ENCODE results near the gene HBG1. TPM values are rescaled to one million over a fixed set of nuclear protein-coding genes. Genes with fewer than 3 reads are reported as not detected.

Gene HBG1
- total and polyA plus RNA-seq, 2 donors (not counting 1 experiment from before 2014, with no cell fraction given), result not detected

DNA sequence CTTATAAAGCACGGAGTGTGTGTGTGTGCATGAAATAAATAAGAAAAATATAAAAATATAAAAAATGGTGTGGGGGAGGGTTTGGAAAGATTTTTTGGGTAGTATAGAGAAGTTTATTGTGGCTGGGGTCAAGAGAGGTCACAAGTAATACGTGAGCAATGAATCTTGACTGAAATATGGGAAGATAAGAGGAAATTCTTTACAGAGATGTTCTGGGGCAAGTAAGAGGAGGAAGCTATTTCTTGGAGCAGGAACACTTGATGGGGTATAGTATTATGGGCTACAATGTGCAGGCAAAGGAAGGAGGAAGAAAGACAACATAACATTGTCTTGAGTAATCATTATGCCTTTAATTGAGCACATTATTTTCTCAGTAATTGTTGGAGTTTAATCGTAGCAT, 17.5 kb downstream of the HBG1 start:
- DNase-seq (no peak), ATAC-seq (ENCODE audit: low read depth) (no peak)
- intact Hi-C loops (cut with micrococcal nuclease), result no loop called here
- no peak overlapping the region for H3K4me2 ChIP-seq (replicated peaks; ENCODE audit: low read depth, low read length, poor library complexity, severe bottlenecking)
- WGBS (ENCODE audit: insufficient coverage), result 71% methylated on average over 3 of the region's 3 CpGs
- H3K36me3 ChIP-seq (replicated peaks in 1 of 2; ENCODE audit: control extremely low read depth in 1 of 2, control insufficient read depth in 1 of 2, extremely low read depth in 1 of 2, insufficient read depth in 2 of 2, low read length in 1 of 2), result no peaks in the 10 kb centered on the region
- no peak overlapping the region for H3K27ac ChIP-seq (ENCODE audit: low read length in 2 of 2)
- H3K9me3 ChIP-seq (ENCODE audit: control extremely low read depth in 1 of 3, control insufficient read depth in 2 of 3, insufficient read depth in 1 of 3, low read length in 2 of 3), result no peaks in the 10 kb centered on the region
- ChIA-PET CTCF (no interaction called here), POLR2A (no interaction called here)
- H3K27me3 ChIP-seq (replicated peaks in 1 of 4; ENCODE audit: control extremely low read depth in 1 of 4, control insufficient read depth in 3 of 4, insufficient read depth in 4 of 4, low read length in 3 of 4), result no peaks in the 10 kb centered on the region
- Mint-ChIP-seq H3K4me3 (no peak overlapping the region), H3K27me3 (peaks cover 8% of the 10 kb centered on the region), H3K4me1 (peaks cover 6% of the 10 kb centered on the region), H3K27ac (no peak overlapping the region), H3K9me3 (ENCODE audit: insufficient read depth) (no peaks in the 10 kb centered on the region)
- H2AFZ ChIP-seq (ENCODE audit: insufficient read depth, low read depth, low read length, poor library complexity, severe bottlenecking), result no peak overlapping the region
- no peak overlapping the region for H3K4me3 ChIP-seq (ENCODE audit: control extremely low read depth in 1 of 5, extremely low read depth in 1 of 5, insufficient read depth in 1 of 5, low read depth in 2 of 5, low read length in 4 of 5)
- TF ChIP-seq, protein P1, sequence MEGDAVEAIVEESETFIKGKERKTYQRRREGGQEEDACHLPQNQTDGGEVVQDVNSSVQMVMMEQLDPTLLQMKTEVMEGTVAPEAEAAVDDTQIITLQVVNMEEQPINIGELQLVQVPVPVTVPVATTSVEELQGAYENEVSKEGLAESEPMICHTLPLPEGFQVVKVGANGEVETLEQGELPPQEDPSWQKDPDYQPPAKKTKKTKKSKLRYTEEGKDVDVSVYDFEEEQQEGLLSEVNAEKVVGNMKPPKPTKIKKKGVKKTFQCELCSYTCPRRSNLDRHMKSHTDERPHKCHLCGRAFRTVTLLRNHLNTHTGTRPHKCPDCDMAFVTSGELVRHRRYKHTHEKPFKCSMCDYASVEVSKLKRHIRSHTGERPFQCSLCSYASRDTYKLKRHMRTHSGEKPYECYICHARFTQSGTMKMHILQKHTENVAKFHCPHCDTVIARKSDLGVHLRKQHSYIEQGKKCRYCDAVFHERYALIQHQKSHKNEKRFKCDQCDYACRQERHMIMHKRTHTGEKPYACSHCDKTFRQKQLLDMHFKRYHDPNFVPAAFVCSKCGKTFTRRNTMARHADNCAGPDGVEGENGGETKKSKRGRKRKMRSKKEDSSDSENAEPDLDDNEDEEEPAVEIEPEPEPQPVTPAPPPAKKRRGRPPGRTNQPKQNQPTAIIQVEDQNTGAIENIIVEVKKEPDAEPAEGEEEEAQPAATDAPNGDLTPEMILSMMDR (IDR thresholded peaks at IDR 0.05), result no peak
- TF ChIP-seq EZH2 (IDR thresholded peaks at IDR 0.05; ENCODE audit: borderline replicate concordance, insufficient read depth, low read depth, low read length, poor library complexity, severe bottlenecking), result no peak
- no peaks in the 10 kb centered on the region for H3K79me2 ChIP-seq (ENCODE audit: control insufficient read depth, insufficient read depth, low read length)
- no peaks in the 10 kb centered on the region for H3K4me1 ChIP-seq (ENCODE audit: control insufficient read depth in 2 of 2, insufficient read depth in 2 of 2, low read length in 2 of 2)
- no peaks in the 10 kb centered on the region for H4K20me1 ChIP-seq (ENCODE audit: control insufficient read depth, insufficient read depth, low read length, poor library complexity, severe bottlenecking)
- H3K9ac ChIP-seq (ENCODE audit: low read length), result no peak overlapping the region

GRCh38 chr11:5231111-5231510, 18.5 kb downstream of the HBG1 start:
- Histone ChIP-seq H2AFZ (ENCODE audit: insufficient read depth, low read depth, low read length, poor library complexity, severe bottlenecking) (no peak overlapping the region), H3K36me3 (replicated peaks in 1 of 2; ENCODE audit: control extremely low read depth in 1 of 2, control insufficient read depth in 1 of 2, extremely low read depth in 1 of 2, insufficient read depth in 2 of 2, low read length in 1 of 2) (no peaks in the 10 kb centered on the region), H3K9ac (ENCODE audit: low read length) (no peak overlapping the region), H4K20me1 (ENCODE audit: control insufficient read depth, insufficient read depth, low read length, poor library complexity, severe bottlenecking) (no peaks in the 10 kb centered on the region), H3K4me3 (ENCODE audit: control extremely low read depth in 1 of 5, extremely low read depth in 1 of 5, insufficient read depth in 1 of 5, low read depth in 2 of 5, low read length in 4 of 5) (no peak overlapping the region), H3K4me2 (replicated peaks; ENCODE audit: low read depth, low read length, poor library complexity, severe bottlenecking) (no peak overlapping the region), H3K27me3 (replicated peaks in 1 of 4; ENCODE audit: control extremely low read depth in 1 of 4, control insufficient read depth in 3 of 4, insufficient read depth in 4 of 4, low read length in 3 of 4) (no peaks in the 10 kb centered on the region), H3K27ac (ENCODE audit: low read length in 2 of 2) (no peak overlapping the region), H3K9me3 (ENCODE audit: control extremely low read depth in 1 of 3, control insufficient read depth in 2 of 3, insufficient read depth in 1 of 3, low read length in 2 of 3) (no peaks in the 10 kb centered on the region), H3K4me1 (ENCODE audit: control insufficient read depth in 2 of 2, insufficient read depth in 2 of 2, low read length in 2 of 2) (no peaks in the 10 kb centered on the region), H3K79me2 (ENCODE audit: control insufficient read depth, insufficient read depth, low read length) (no peaks in the 10 kb centered on the region)
- POLR2A ChIA-PET, result no interaction called here
- TF ChIP-seq, protein P1 (IDR thresholded peaks at IDR 0.05), result no peak
- no peak for TF ChIP-seq EZH2 (IDR thresholded peaks at IDR 0.05; ENCODE audit: borderline replicate concordance, insufficient read depth, low read depth, low read length, poor library complexity, severe bottlenecking)
- intact Hi-C loops (cut with micrococcal nuclease), result no loop called here
- Mint-ChIP-seq H3K4me1 (peaks cover 6% of the 10 kb centered on the region), H3K27ac (no peak overlapping the region), H3K4me3 (no peak overlapping the region), H3K27me3 (peaks cover 3% of the 10 kb centered on the region), H3K9me3 (ENCODE audit: insufficient read depth) (no peaks in the 10 kb centered on the region)
- WGBS (ENCODE audit: insufficient coverage), result no CpG with 5 or more reads among the region's 2 CpGs
- DNase-seq (no peak), ATAC-seq (ENCODE audit: low read depth) (no peak)
- CTCF ChIA-PET, result no interaction called here
